ENCODE data around the gene KRTAP5-5. TPM values are rescaled to one million over a fixed set of nuclear protein-coding genes. Genes with fewer than 3 reads are reported as not detected.

The KRTAP5-5 gene
- total and polyA plus RNA-seq, 4 donors = not detected

DNA sequence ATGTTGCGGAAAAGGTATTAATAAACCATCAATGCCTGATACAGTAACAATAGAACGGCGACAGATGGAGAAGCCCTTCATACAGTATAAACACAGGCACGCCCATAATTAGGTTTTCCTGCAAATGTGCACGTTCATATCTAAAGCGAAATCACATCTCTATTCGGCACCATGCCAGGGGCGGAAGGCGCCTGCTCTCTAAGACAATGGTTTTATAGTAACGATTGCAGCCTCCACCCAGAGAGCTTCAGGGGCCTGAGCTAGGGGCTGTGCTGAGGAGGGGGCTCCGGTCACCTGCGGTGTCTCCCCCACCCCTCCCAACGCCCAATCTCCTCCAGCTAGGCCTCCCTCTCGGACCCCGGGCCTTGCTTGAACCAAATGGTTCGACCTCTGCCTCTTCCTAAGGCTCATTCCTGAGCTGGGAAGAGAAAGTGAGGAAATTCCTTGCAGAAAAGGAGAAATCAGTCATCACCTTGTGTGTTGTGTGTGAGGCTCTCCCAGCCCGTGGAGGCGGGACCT, 9.6 kb downstream of the KRTAP5-5 start:
- Histone ChIP-seq H3K4me1 (ENCODE audit: control insufficient read depth in 4 of 4, insufficient read depth in 4 of 4, low read length in 3 of 4) (no peaks in the 10 kb centered on the region), H3K27ac (ENCODE audit: low read depth in 1 of 2, low read length in 2 of 2) (no peak overlapping the region), H3K36me3 (ENCODE audit: control insufficient read depth in 4 of 4, insufficient read depth in 3 of 4, low read depth in 1 of 4, low read length in 3 of 4) (no peaks in the 10 kb centered on the region), H3K4me3 (ENCODE audit: low read depth in 1 of 3, low read length in 3 of 3) (no peak overlapping the region), H3K27me3 (ENCODE audit: control insufficient read depth in 4 of 4, insufficient read depth in 4 of 4, low read length in 3 of 4) (peaks cover 0 to 4% (median under 1%) of the 10 kb centered on the region in 4 donors), H3K9me3 (ENCODE audit: control insufficient read depth in 4 of 4, low read length in 3 of 4) (no peaks in the 10 kb centered on the region), H3K9ac (ENCODE audit: low read depth in 1 of 2, low read length in 2 of 2) (no peak overlapping the region)
- no peak for DNase-seq (ENCODE audit: low spot score)
- 66% methylated on average over 18 of the region's 18 CpGs for WGBS
- TF ChIP-seq HNF4A (conservative IDR thresholded peaks at IDR 0.05) (no peak), SP1 (IDR thresholded peaks at IDR 0.05) (no peak), EGR1 (IDR thresholded peaks at IDR 0.05; ENCODE audit: low read depth in 2 of 2) (no peak), JUND (IDR thresholded peaks at IDR 0.05) (no peak), HNF4G (IDR thresholded peaks at IDR 0.05) (no peak), GABPA (IDR thresholded peaks at IDR 0.05 in 1 of 2, conservative IDR thresholded peaks at IDR 0.05 in 1 of 2) (no peak), FOXA2 (IDR thresholded peaks at IDR 0.05) (no peak), YY1 (IDR thresholded peaks at IDR 0.05) (no peak), RXRA (IDR thresholded peaks at IDR 0.05) (no peak), RAD21 (IDR thresholded peaks at IDR 0.05) (no peak)
- TF ChIP-seq, protein P1, sequence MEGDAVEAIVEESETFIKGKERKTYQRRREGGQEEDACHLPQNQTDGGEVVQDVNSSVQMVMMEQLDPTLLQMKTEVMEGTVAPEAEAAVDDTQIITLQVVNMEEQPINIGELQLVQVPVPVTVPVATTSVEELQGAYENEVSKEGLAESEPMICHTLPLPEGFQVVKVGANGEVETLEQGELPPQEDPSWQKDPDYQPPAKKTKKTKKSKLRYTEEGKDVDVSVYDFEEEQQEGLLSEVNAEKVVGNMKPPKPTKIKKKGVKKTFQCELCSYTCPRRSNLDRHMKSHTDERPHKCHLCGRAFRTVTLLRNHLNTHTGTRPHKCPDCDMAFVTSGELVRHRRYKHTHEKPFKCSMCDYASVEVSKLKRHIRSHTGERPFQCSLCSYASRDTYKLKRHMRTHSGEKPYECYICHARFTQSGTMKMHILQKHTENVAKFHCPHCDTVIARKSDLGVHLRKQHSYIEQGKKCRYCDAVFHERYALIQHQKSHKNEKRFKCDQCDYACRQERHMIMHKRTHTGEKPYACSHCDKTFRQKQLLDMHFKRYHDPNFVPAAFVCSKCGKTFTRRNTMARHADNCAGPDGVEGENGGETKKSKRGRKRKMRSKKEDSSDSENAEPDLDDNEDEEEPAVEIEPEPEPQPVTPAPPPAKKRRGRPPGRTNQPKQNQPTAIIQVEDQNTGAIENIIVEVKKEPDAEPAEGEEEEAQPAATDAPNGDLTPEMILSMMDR (IDR thresholded peaks at IDR 0.05; ENCODE audit: low read depth, low read length, missing input control) = no peak
- TF ChIP-seq, protein P2, sequence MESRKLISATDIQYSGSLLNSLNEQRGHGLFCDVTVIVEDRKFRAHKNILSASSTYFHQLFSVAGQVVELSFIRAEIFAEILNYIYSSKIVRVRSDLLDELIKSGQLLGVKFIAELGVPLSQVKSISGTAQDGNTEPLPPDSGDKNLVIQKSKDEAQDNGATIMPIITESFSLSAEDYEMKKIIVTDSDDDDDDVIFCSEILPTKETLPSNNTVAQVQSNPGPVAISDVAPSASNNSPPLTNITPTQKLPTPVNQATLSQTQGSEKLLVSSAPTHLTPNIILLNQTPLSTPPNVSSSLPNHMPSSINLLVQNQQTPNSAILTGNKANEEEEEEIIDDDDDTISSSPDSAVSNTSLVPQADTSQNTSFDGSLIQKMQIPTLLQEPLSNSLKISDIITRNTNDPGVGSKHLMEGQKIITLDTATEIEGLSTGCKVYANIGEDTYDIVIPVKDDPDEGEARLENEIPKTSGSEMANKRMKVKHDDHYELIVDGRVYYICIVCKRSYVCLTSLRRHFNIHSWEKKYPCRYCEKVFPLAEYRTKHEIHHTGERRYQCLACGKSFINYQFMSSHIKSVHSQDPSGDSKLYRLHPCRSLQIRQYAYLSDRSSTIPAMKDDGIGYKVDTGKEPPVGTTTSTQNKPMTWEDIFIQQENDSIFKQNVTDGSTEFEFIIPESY (IDR thresholded peaks at IDR 0.05) = no peak
- TF ChIP-seq, protein P3, sequence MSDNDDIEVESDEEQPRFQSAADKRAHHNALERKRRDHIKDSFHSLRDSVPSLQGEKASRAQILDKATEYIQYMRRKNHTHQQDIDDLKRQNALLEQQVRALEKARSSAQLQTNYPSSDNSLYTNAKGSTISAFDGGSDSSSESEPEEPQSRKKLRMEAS (IDR thresholded peaks at IDR 0.05) = no peak
- TF ChIP-seq, protein P4, sequence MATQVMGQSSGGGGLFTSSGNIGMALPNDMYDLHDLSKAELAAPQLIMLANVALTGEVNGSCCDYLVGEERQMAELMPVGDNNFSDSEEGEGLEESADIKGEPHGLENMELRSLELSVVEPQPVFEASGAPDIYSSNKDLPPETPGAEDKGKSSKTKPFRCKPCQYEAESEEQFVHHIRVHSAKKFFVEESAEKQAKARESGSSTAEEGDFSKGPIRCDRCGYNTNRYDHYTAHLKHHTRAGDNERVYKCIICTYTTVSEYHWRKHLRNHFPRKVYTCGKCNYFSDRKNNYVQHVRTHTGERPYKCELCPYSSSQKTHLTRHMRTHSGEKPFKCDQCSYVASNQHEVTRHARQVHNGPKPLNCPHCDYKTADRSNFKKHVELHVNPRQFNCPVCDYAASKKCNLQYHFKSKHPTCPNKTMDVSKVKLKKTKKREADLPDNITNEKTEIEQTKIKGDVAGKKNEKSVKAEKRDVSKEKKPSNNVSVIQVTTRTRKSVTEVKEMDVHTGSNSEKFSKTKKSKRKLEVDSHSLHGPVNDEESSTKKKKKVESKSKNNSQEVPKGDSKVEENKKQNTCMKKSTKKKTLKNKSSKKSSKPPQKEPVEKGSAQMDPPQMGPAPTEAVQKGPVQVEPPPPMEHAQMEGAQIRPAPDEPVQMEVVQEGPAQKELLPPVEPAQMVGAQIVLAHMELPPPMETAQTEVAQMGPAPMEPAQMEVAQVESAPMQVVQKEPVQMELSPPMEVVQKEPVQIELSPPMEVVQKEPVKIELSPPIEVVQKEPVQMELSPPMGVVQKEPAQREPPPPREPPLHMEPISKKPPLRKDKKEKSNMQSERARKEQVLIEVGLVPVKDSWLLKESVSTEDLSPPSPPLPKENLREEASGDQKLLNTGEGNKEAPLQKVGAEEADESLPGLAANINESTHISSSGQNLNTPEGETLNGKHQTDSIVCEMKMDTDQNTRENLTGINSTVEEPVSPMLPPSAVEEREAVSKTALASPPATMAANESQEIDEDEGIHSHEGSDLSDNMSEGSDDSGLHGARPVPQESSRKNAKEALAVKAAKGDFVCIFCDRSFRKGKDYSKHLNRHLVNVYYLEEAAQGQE (IDR thresholded peaks at IDR 0.05) = no peak

DNA sequence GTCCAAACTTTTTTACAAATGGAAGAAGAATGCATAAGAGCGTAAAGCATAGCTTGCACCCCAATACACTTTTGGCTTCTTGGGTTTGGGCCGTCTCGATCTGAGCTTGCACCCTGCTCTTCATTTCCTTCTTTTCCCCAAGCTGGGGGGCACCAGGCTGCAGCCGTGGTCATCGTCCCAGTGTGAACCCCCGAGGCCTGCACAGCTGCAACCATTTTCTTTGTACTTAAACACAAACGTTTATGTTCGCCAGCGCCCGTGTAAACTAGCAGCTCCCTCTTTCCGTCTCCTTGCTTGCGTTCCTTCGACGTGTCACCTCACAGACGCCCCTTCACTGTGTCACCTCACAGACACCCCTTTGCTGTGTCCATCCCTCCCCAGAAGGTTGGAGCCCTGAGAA, 10.1 kb downstream of the KRTAP5-5 start:
- no peak overlapping the region for H3K4me3 ChIP-seq (ENCODE audit: low read depth in 1 of 3, low read length in 3 of 3)

More for the DNA sequence above, 10.1 kb downstream of the KRTAP5-5 start:
- H3K27me3 ChIP-seq (ENCODE audit: control insufficient read depth in 4 of 4, insufficient read depth in 4 of 4, low read length in 3 of 4) = peaks cover 0 to 4% (median 0%) of the 10 kb centered on the region in 4 donors
- H3K27ac ChIP-seq (ENCODE audit: low read depth in 1 of 2, low read length in 2 of 2) = no peak overlapping the region
- H3K36me3 ChIP-seq (ENCODE audit: control insufficient read depth in 4 of 4, insufficient read depth in 3 of 4, low read depth in 1 of 4, low read length in 3 of 4) = no peaks in the 10 kb centered on the region
- no peaks in the 10 kb centered on the region for H3K4me1 ChIP-seq (ENCODE audit: control insufficient read depth in 4 of 4, insufficient read depth in 4 of 4, low read length in 3 of 4)
- 54% methylated on average over 15 of the region's 15 CpGs for WGBS
- TF ChIP-seq FOXA1 (IDR thresholded peaks at IDR 0.05) (no peak), YY1 (IDR thresholded peaks at IDR 0.05) (no peak), TAF1 (conservative IDR thresholded peaks at IDR 0.05) (no peak), HNF4A (conservative IDR thresholded peaks at IDR 0.05) (no peak), NR2F2 (IDR thresholded peaks at IDR 0.05) (no peak), SP1 (IDR thresholded peaks at IDR 0.05) (no peak), HNF4G (IDR thresholded peaks at IDR 0.05) (no peak)
- TF ChIP-seq, protein P5, sequence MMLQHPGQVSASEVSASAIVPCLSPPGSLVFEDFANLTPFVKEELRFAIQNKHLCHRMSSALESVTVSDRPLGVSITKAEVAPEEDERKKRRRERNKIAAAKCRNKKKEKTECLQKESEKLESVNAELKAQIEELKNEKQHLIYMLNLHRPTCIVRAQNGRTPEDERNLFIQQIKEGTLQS (IDR thresholded peaks at IDR 0.05) = no peak
- H3K9me3 ChIP-seq (ENCODE audit: control insufficient read depth in 4 of 4, low read length in 3 of 4) = no peaks in the 10 kb centered on the region
- no peak overlapping the region for H3K9ac ChIP-seq (ENCODE audit: low read depth in 1 of 2, low read length in 2 of 2)
- DNase-seq (ENCODE audit: low spot score) = no peak
